ENCODE measurements around the gene LEFTY1.
A peak's percentile ranks its signal among the peaks of the same experiment; 100 is the strongest.

LEFTY1 gene

DNA sequence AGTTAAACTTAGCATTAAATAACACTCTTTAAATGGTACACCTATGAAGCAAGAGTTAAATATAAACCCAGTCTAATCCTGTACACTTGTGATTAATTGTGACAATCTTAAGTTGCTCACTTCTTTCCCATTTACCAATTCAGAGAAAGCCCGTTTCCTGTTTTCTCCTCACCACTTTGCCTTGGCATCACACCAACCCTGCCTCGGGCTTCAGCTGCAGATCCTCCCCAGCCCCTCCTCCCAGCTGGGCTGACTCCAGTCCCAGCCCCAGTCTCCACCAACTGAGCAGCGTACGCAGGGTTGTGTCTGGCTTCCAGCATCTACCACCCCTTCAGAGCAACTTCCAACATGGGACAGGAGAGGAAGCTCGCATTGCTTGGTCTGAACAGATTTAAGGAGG, 31.0 kb upstream of the LEFTY1 start:
- H3K27ac ChIP-seq, result peak overlapping the region; percentile 64
- TF ChIP-seq, protein P1, sequence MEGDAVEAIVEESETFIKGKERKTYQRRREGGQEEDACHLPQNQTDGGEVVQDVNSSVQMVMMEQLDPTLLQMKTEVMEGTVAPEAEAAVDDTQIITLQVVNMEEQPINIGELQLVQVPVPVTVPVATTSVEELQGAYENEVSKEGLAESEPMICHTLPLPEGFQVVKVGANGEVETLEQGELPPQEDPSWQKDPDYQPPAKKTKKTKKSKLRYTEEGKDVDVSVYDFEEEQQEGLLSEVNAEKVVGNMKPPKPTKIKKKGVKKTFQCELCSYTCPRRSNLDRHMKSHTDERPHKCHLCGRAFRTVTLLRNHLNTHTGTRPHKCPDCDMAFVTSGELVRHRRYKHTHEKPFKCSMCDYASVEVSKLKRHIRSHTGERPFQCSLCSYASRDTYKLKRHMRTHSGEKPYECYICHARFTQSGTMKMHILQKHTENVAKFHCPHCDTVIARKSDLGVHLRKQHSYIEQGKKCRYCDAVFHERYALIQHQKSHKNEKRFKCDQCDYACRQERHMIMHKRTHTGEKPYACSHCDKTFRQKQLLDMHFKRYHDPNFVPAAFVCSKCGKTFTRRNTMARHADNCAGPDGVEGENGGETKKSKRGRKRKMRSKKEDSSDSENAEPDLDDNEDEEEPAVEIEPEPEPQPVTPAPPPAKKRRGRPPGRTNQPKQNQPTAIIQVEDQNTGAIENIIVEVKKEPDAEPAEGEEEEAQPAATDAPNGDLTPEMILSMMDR (conservative IDR thresholded peaks at IDR 0.05), result no peak

DNA sequence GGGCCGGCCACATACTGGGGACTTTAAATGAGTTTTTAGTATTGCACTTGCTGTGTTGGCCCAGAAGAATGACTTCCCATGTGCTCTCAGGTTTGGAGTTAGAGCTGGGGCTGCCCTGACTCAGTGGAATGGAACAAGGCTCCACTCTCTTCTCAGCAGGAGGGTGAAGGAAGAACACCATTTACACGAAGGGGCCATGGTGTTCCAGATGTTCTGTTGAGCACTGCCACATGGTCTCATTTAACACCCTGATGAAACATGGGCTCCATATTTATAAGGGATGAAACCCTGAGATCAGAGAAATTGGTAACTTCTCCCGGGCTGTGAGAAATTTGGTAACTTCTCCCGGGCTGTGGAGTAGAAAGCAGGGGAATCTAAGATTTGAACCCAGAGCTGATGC, 29.3 kb upstream of the LEFTY1 start:
- TF ChIP-seq, protein P1 (conservative IDR thresholded peaks at IDR 0.05), result no peak

DNA sequence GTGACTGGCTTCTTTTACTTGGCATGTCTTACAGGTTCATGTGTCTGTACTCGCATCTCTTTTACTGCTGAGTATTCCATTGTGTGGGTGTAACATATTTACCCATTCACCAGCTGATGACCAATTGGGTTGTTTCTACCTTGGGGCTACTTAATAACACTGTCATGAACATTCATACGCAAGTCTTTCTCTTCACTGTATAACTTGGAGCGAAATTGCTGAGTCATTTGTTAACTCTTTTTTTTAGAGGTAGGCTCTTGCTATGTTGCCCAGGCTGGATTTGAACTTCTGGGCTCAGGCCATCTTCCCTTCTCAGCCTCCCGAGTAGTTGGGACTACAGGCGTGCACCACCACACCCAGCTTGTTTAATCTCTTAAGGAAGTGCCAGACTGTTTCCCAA, 28.6 kb upstream of the LEFTY1 start:
- TF ChIP-seq, protein P1 (conservative IDR thresholded peaks at IDR 0.05), result no peak
- H3K27ac ChIP-seq, result no peak overlapping the region

More for the DNA sequence above, 29.3 kb upstream of the LEFTY1 start:
- no peak overlapping the region for H3K27ac ChIP-seq

DNA sequence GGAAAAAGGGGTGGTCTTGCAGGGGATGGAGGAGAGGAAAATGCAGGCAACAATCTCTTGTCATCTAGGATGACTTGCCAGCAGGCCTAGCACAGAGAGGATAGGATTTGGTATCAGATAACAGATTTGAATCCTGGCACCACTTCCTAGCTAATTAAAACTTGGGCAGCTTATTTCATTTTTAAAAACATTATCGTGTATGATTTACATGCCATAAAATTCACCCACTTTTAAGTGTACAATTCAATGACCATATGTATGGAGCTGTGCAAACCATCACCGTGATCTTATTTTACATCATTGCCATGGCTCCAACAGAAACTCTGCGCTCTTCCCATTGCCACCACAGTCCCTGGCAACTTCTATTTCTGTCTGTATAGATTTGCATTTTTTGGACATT, 28.2 kb upstream of the LEFTY1 start:
- H3K27ac ChIP-seq, result no peak overlapping the region
- TF ChIP-seq, protein P1 (conservative IDR thresholded peaks at IDR 0.05), result no peak

DNA sequence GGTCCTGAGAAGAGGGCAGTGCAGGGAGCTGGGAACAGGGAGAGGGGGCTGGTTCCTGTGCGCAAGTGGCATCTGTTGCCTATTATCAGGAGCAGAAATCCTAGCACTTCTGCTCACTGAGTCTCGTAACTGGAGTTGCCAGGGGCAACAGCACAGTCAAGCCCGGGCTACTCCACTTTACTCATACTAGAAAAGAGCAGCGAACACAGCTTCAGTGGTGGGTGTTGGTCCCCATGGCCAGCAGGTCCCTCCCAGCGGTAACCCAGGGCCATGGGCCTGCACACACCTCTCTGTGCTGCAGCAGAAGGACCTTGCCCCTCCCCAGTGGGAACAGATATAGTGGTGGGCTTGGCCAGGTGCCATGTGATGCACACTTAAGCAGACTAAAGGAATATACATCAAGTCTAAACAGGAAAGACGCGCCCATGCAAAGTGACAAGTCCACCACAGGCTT, 26.6 kb upstream of the LEFTY1 start:
- TF ChIP-seq, protein P1 (conservative IDR thresholded peaks at IDR 0.05), result no peak
- no peak overlapping the region for H3K27ac ChIP-seq

DNA sequence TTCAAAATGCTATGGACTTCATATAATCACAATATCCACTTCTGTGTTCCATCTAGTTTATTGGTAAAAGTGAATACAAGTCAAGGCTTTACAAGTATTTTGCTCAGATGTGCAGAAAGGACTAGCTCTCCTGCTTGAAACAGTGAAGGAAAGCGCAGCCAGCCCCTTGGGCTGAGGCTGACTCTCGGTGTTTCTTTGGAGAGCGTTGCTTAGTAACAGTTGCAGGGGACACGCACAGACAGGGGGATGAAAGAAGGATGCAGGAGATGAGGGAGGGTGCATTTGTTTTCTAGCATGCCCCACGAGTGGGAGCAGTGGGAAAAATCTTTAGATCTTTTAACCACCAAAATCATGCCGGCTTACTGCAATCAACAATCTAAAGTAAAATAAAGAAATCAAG, 26.0 kb upstream of the LEFTY1 start:
- H3K27ac ChIP-seq, result no peak overlapping the region

DNA sequence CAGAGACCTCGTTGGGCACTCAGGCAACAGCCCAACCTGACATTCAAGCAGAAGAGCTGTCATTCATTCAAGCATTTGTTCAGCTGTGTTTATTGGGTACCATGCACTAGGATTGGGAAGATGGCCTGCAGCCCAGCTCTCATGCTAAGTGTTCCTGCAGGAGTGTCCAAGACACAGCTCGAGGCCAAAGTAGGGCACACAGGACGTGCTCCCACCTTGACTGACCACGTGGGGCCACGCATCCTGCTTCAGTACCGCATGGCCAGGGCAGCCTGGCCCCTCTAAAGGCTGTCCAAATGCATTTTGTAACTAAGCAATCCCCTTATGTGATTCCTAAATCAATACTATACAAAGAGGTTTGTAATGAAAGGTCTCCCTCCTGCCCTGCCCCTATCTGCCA, 25.4 kb upstream of the LEFTY1 start:
- no peak overlapping the region for H3K27ac ChIP-seq
- TF ChIP-seq, protein P1 (conservative IDR thresholded peaks at IDR 0.05), result no peak

More for the DNA sequence above, 26.0 kb upstream of the LEFTY1 start:
- TF ChIP-seq, protein P1 (conservative IDR thresholded peaks at IDR 0.05), result no peak

Measured in VCaP (cell line).